ENCODE data around the gene SUMO2.
"Not testable (repeated sequence)": the region's sequence is repeated elsewhere in the genome, so short reads cannot be mapped to it uniquely, and the experiment has no call there.

SUMO2 gene

DNA sequence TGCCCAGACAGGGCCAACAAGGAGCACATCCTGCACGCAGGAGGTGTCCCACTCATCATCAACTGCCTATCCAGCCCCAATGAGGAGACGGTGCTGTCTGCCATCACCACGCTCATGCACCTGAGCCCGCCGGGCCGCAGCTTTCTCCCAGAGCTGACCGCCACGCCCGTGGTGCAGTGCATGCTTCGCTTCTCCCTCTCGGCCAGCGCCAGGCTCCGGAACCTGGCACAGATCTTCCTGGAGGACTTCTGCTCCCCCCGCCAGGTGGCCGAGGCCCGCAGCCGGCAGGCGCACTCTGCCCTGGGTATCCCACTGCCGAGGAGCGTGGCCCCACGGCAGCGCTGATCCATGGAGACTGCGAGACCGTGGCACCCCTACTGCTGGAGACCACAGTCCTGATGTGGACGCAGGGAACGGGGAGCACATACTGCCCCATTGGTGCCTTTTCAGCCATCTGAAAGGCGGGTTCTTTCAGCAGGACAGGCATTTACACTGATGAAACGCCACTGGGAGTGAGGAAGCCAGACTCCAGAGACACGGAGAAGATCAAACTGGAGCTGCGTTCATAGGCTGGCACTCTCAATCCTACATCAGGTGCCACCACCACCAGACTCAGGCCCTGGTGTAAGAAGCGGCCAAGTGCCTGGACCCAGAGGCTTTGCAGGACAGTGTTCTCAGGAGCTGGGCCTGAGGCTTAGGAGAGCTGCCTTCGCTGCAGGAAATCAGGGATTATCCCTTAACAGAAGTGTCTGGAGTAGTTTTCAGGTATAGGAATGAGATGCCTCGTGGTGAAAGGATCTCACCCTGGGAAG lies 53.9 kb downstream of the SUMO2 start:
- Histone ChIP-seq H3K27me3 (replicated peaks in 2 of 5; ENCODE audit: control insufficient read depth in 4 of 5, insufficient read depth in 5 of 5, low read length in 4 of 5) (no peaks in the 10 kb centered on the region), H3K4me3 (ENCODE audit: control insufficient read depth in 1 of 7, extremely low read depth in 1 of 7, insufficient read depth in 4 of 7, low read depth in 2 of 7, low read length in 6 of 7) (no peak overlapping the region), H3K36me3 (ENCODE audit: control insufficient read depth in 4 of 4, insufficient read depth in 4 of 4, low read length in 3 of 4) (peaks cover 0 to 24% (median 16%) of the 10 kb centered on the region in 4 experiments), H3K9me3 (ENCODE audit: control extremely low read depth in 1 of 5, control insufficient read depth in 4 of 5, insufficient read depth in 2 of 5, low read depth in 1 of 5, low read length in 4 of 5) (no peaks in the 10 kb centered on the region), H3K4me1 (ENCODE audit: control extremely low read depth in 1 of 4, control insufficient read depth in 4 of 4, insufficient read depth in 4 of 4, low read length in 3 of 4) (peaks cover 2 to 45% (median 41%) of the 10 kb centered on the region in 4 experiments), H3K27ac (ENCODE audit: insufficient read depth in 1 of 2, low read depth in 1 of 2, low read length in 2 of 2, poor library complexity in 1 of 2, severe bottlenecking in 2 of 2) (no peak overlapping the region)
- DNase-seq = no peak
- POLR2A ChIA-PET = no interaction called here
- CTCF ChIA-PET = interaction anchor here (0.7 to 6.0 kb wide), 4 partner anchors 10 to 68 kb away, joined by 4 to 168 read pairs (median 26); partner anchors contain the start of gene ARMC7
- 95% methylated on average over 33 of the region's 33 CpGs for WGBS (ENCODE audit: insufficient coverage)

DNA sequence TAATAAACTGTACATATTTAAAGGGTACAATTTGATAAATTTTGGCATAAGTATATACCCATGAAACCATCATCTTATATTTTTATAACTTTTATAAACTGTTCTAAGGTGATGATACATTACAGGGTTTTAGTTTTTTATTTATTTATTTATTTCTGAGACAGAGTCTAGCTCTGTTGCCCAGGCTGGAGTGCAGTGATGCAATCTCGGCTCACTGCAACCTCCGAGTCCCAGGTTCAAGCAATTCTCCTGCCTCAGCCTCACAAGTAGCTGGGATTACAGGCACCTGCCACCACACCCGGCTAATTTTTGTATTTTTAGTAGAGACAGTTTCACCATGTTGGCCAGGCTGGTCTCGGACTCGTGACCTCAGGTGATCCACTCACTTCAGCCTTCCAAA lies 54.8 kb downstream of the SUMO2 start:
- 95% methylated on average over 4 of the region's 5 CpGs for WGBS (ENCODE audit: insufficient coverage)
- H3K36me3 ChIP-seq (ENCODE audit: control insufficient read depth in 4 of 4, insufficient read depth in 4 of 4, low read length in 3 of 4) = peaks cover 0 to 24% (median 16%) of the 10 kb centered on the region in 4 experiments
- POLR2A ChIA-PET; H3K9me3 ChIP-seq (ENCODE audit: control extremely low read depth in 1 of 5, control insufficient read depth in 4 of 5, insufficient read depth in 2 of 5, low read depth in 1 of 5, low read length in 4 of 5); DNase-seq; H3K27me3 ChIP-seq (replicated peaks in 2 of 5; ENCODE audit: control insufficient read depth in 4 of 5, insufficient read depth in 5 of 5, low read length in 4 of 5); H3K4me3 ChIP-seq (ENCODE audit: control insufficient read depth in 1 of 7, extremely low read depth in 1 of 7, insufficient read depth in 4 of 7, low read depth in 2 of 7, low read length in 6 of 7); H3K27ac ChIP-seq (ENCODE audit: insufficient read depth in 1 of 2, low read depth in 1 of 2, low read length in 2 of 2, poor library complexity in 1 of 2, severe bottlenecking in 2 of 2): not testable (repeated sequence)
- CTCF ChIA-PET = interaction anchor here (1.3 to 5.0 kb wide), 4 partner anchors 9 to 67 kb away, joined by 5 to 33 read pairs (median 7); no protein-coding TSS in a partner anchor
- peaks cover 5 to 51% (median 46%) of the 10 kb centered on the region in 4 experiments for H3K4me1 ChIP-seq (ENCODE audit: control extremely low read depth in 1 of 4, control insufficient read depth in 4 of 4, insufficient read depth in 4 of 4, low read length in 3 of 4)

DNA sequence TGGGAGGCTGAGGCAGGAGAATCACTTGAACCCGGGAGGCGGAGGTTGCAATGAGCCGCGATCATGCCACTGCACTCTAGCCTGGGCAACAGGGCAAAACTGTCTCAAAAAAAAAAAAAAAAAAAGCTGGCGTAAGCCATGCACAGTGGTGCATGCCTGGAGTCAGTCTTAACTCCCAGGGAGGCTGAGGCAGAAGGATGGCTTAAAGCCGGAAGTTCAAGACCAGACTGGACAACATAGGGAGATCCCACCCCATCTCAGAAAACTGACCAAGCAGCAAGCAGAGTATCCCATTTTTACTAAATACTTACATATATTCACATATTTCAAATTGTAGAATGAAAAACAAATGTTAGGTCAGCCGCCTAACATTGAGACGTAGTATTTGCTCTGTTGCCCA lies 55.8 kb downstream of the SUMO2 start:
- Histone ChIP-seq H3K9me3 (ENCODE audit: control extremely low read depth in 1 of 5, control insufficient read depth in 4 of 5, insufficient read depth in 2 of 5, low read depth in 1 of 5, low read length in 4 of 5) (no peaks in the 10 kb centered on the region), H3K4me3 (ENCODE audit: control insufficient read depth in 1 of 7, extremely low read depth in 1 of 7, insufficient read depth in 4 of 7, low read depth in 2 of 7, low read length in 6 of 7) (no peak overlapping the region), H3K27ac (ENCODE audit: insufficient read depth in 1 of 2, low read depth in 1 of 2, low read length in 2 of 2, poor library complexity in 1 of 2, severe bottlenecking in 2 of 2) (no peak overlapping the region), H3K27me3 (replicated peaks in 2 of 5; ENCODE audit: control insufficient read depth in 4 of 5, insufficient read depth in 5 of 5, low read length in 4 of 5) (no peaks in the 10 kb centered on the region), H3K4me1 (ENCODE audit: control extremely low read depth in 1 of 4, control insufficient read depth in 4 of 4, insufficient read depth in 4 of 4, low read length in 3 of 4) (peaks cover 5 to 48% (median 44%) of the 10 kb centered on the region in 4 experiments), H3K36me3 (ENCODE audit: control insufficient read depth in 4 of 4, insufficient read depth in 4 of 4, low read length in 3 of 4) (peaks cover 0 to 24% (median 16%) of the 10 kb centered on the region in 4 experiments)
- WGBS (ENCODE audit: insufficient coverage) = 98% methylated on average over 6 of the region's 8 CpGs
- DNase-seq = no peak
- ChIA-PET CTCF (interaction anchor here (0.6 to 5.2 kb wide), 7 partner anchors 8 to 231 kb away, joined by 3 to 71 read pairs (median 5); partner anchors contain the start of gene ARMC7), POLR2A (interaction anchor here (0.7 kb wide), 1 partner anchor 45 kb away, joined by 5 read pairs; no protein-coding TSS in a partner anchor)

DNA sequence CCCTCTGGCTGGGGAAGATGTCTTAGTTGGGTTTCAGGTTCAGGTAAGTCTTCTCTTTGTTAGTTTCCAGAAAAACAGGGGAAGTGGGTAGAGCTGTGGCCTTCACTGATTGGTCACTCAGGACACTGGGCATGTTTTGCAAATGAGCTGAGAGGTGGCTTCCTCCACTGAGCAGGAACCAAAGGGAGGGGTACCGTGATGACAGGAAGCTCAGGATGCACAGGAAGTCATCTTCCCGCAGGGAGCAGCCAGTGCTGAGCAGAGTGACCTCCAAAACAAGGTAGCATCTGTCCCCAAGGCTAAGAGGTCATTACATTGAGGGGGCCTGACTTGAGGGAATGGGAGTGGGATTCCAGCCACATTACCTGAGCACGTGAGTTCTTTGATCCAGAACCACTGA lies 56.8 kb downstream of the SUMO2 start:
- ChIA-PET POLR2A (no interaction called here), CTCF (interaction anchor here (0.6 to 5.2 kb wide), 4 partner anchors 8 to 121 kb away, joined by 3 to 71 read pairs (median 8); partner anchors contain the start of gene ARMC7)
- DNase-seq = peak in 1 of 3 donors; percentile 16
- peaks cover 5 to 44% (median 39%) of the 10 kb centered on the region in 4 experiments for H3K4me1 ChIP-seq (ENCODE audit: control extremely low read depth in 1 of 4, control insufficient read depth in 4 of 4, insufficient read depth in 4 of 4, low read length in 3 of 4)
- WGBS (ENCODE audit: insufficient coverage) = 32% methylated on average over 2 of the region's 3 CpGs
- H3K4me3 ChIP-seq (ENCODE audit: control insufficient read depth in 1 of 7, extremely low read depth in 1 of 7, insufficient read depth in 4 of 7, low read depth in 2 of 7, low read length in 6 of 7) = no peak overlapping the region
- H3K9me3 ChIP-seq (ENCODE audit: control extremely low read depth in 1 of 5, control insufficient read depth in 4 of 5, insufficient read depth in 2 of 5, low read depth in 1 of 5, low read length in 4 of 5) = no peaks in the 10 kb centered on the region
- H3K27me3 ChIP-seq (replicated peaks in 2 of 5; ENCODE audit: control insufficient read depth in 4 of 5, insufficient read depth in 5 of 5, low read length in 4 of 5) = no peaks in the 10 kb centered on the region
- H3K27ac ChIP-seq (ENCODE audit: insufficient read depth in 1 of 2, low read depth in 1 of 2, low read length in 2 of 2, poor library complexity in 1 of 2, severe bottlenecking in 2 of 2) = no peak overlapping the region
- H3K36me3 ChIP-seq (ENCODE audit: control insufficient read depth in 4 of 4, insufficient read depth in 4 of 4, low read length in 3 of 4) = peaks cover 0 to 32% (median 18%) of the 10 kb centered on the region in 4 experiments

DNA sequence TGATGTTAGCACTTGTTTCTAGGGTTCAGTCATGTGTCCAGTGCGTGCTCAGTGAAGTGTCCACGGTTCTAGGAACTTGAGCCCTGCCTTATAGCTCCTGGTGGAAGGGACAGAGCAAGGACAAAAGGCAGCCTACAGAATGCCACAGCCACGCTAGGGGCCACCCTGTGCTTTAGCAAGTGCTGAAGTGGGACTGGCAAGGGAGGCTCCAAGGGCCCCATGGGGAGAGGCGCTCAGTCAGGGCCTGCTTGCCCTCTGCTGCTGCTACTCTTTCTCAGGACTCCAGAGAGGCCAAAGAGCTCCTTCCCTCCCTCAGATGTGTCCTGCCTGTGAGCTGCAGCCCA lies 58.0 kb downstream of the SUMO2 start:
- DNase-seq = no peak
- POLR2A ChIA-PET = interaction anchor here (0.6 to 1.6 kb wide), 6 partner anchors 9 to 65 kb away, joined by 3 to 13 read pairs (median 5); no protein-coding TSS in a partner anchor
- peak overlapping the region; percentile 64 to 85 for H3K27ac ChIP-seq (ENCODE audit: insufficient read depth in 1 of 2, low read depth in 1 of 2, low read length in 2 of 2, poor library complexity in 1 of 2, severe bottlenecking in 2 of 2)
- peaks cover 5 to 34% (median 30%) of the 10 kb centered on the region in 4 experiments for H3K4me1 ChIP-seq (ENCODE audit: control extremely low read depth in 1 of 4, control insufficient read depth in 4 of 4, insufficient read depth in 4 of 4, low read length in 3 of 4)
- H3K9me3 ChIP-seq (ENCODE audit: control extremely low read depth in 1 of 5, control insufficient read depth in 4 of 5, insufficient read depth in 2 of 5, low read depth in 1 of 5, low read length in 4 of 5) = no peaks in the 10 kb centered on the region
- peaks cover 0 to 32% (median 13%) of the 10 kb centered on the region in 4 experiments for H3K36me3 ChIP-seq (ENCODE audit: control insufficient read depth in 4 of 4, insufficient read depth in 4 of 4, low read length in 3 of 4)
- 85% methylated on average over 4 of the region's 4 CpGs for WGBS (ENCODE audit: insufficient coverage)
- H3K4me3 ChIP-seq (ENCODE audit: control insufficient read depth in 1 of 7, extremely low read depth in 1 of 7, insufficient read depth in 4 of 7, low read depth in 2 of 7, low read length in 6 of 7) = peak overlapping the region in 2 of 7 experiments; percentile 28 to 49
- no peaks in the 10 kb centered on the region for H3K27me3 ChIP-seq (replicated peaks in 2 of 5; ENCODE audit: control insufficient read depth in 4 of 5, insufficient read depth in 5 of 5, low read length in 4 of 5)
- CTCF ChIA-PET = interaction anchor here (0.8 to 5.2 kb wide), 8 partner anchors 12 to 77 kb away, joined by 3 to 71 read pairs (median 4); partner anchors contain the start of gene ARMC7

DNA sequence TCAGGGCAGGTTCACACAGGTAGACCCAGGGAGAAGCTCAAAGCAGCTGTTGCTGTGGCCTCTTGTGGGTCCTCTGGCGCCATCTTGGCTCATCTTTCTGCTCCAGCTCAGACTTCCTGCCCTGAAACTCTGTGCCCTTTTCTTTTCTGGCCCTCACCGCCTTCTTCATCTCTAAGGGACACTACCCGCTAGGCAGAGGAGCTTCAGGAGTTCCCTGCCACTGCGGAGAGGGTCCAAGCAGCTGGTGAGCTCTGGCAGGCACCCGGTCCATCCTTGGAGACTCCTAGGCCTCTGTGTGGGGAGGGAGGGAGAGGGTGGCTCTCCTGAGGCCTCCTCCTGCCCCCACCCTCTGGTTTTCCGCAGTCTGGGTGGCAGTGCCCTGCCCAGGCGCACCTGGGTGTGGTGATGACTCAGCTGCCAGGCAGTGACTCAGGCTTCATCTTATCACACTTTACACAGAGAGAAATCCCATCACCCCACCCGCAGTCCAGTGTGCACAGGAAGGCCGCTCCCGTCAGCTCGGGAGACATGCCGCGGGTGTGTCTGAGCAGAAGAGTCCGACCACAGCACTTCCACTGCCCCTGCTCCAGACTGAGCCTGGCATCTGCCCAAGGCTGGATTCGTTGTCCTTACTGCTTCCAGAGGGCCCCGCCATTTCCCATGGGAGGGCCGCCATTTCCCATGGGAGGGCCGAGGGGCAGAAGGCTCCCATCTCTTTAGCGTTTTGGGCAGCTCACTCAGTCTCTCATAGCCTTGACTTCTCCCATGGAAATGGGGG lies 58.5 kb downstream of the SUMO2 start:
- POLR2A ChIA-PET = interaction anchor here (0.6 to 1.8 kb wide), 11 partner anchors 8 to 77 kb away, joined by 3 to 13 read pairs (median 5); partner anchors contain the start of genes ARMC7, JPT1 and SLC16A5
- H3K4me1 ChIP-seq (ENCODE audit: control extremely low read depth in 1 of 4, control insufficient read depth in 4 of 4, insufficient read depth in 4 of 4, low read length in 3 of 4) = peaks cover 5 to 34% (median 29%) of the 10 kb centered on the region in 4 experiments
- H3K4me3 ChIP-seq (ENCODE audit: control insufficient read depth in 1 of 7, extremely low read depth in 1 of 7, insufficient read depth in 4 of 7, low read depth in 2 of 7, low read length in 6 of 7) = peak overlapping the region in 2 of 7 experiments; percentile 28 to 49
- peak; percentile 94 to 97 (median 96) for DNase-seq
- 16% methylated on average over 13 of the region's 19 CpGs for WGBS (ENCODE audit: insufficient coverage)
- H3K9me3 ChIP-seq (ENCODE audit: control extremely low read depth in 1 of 5, control insufficient read depth in 4 of 5, insufficient read depth in 2 of 5, low read depth in 1 of 5, low read length in 4 of 5) = no peaks in the 10 kb centered on the region
- peaks cover 0 to 29% (median 8%) of the 10 kb centered on the region in 4 experiments for H3K36me3 ChIP-seq (ENCODE audit: control insufficient read depth in 4 of 4, insufficient read depth in 4 of 4, low read length in 3 of 4)
- H3K27ac ChIP-seq (ENCODE audit: insufficient read depth in 1 of 2, low read depth in 1 of 2, low read length in 2 of 2, poor library complexity in 1 of 2, severe bottlenecking in 2 of 2) = peak overlapping the region; percentile 64 to 85
- CTCF ChIA-PET = interaction anchor here (0.8 to 5.2 kb wide), 11 partner anchors 9 to 78 kb away, joined by 3 to 71 read pairs (median 4); partner anchors contain the start of gene ARMC7
- H3K27me3 ChIP-seq (replicated peaks in 2 of 5; ENCODE audit: control insufficient read depth in 4 of 5, insufficient read depth in 5 of 5, low read length in 4 of 5) = no peaks in the 10 kb centered on the region

All from common myeloid progenitor, CD34-positive (primary cell).